OCI-LY1 (cell line): ENCODE measurements around the gene S100A14.

Experiments used
- H2AFZ ChIP-seq: fragments of 200-600 bp; sonication (generic), shearing (Covaris generic); 2 replicates; pipeline ENCODE4 v1.6.0; 2014; ENCODE audit warnings: antibody characterized with exemption, mild to moderate bottlenecking, low read length
- H3F3A ChIP-seq: fragments of 200-600 bp; sonication (generic), shearing (Covaris generic); 2 replicates; pipeline ENCODE4 v1.6.0; 2014; ENCODE audit warnings: mild to moderate bottlenecking, antibody characterized with exemption, low read length, moderate library complexity; ENCODE audit not compliant: insufficient read depth
- H3K27ac ChIP-seq: fragments of 200-600 bp; sonication (generic); 2 replicates; pipeline ENCODE4 v1.5.1; 2014; ENCODE audit warnings: low read length, mixed run types, mild to moderate bottlenecking, low read depth; ENCODE audit not compliant: poor library complexity, severe bottlenecking
- H3K27me3 ChIP-seq: fragments of 200-600 bp; sonication (generic); 2 replicates; pipeline ENCODE4 v1.6.0; 2014; ENCODE audit warnings: antibody characterized with exemption, mild to moderate bottlenecking, low read length, moderate library complexity; ENCODE audit not compliant: insufficient read depth
- H3K36me3 ChIP-seq: fragments of 200-600 bp; sonication (generic); 2 replicates; pipeline ENCODE4 v1.6.1; 2014; ENCODE audit warnings: mild to moderate bottlenecking, antibody characterized with exemption, low read length, moderate library complexity, mixed read lengths; ENCODE audit not compliant: insufficient read depth
- H3K4me1 ChIP-seq: fragments of 200-600 bp; sonication (generic); 2 replicates; pipeline ENCODE4 v1.5.1; 2014; ENCODE audit warnings: mild to moderate bottlenecking, low read length, moderate library complexity; ENCODE audit not compliant: insufficient read depth, severe bottlenecking
- H3K4me2 ChIP-seq: fragments of 200-600 bp; sonication (generic), shearing (Covaris generic); 2 replicates; pipeline ENCODE4 v1.6.1; 2014; ENCODE audit warnings: low read length
- H3K4me3 ChIP-seq: fragments of 200-600 bp; sonication (generic); 2 replicates; pipeline ENCODE4 v1.5.1; 2014; ENCODE audit warnings: low read length, low read depth, mild to moderate bottlenecking, mixed read lengths; ENCODE audit not compliant: poor library complexity, severe bottlenecking
- H3K79me2 ChIP-seq: fragments of 200-600 bp; shearing (Covaris generic); 2 replicates; pipeline ENCODE4 v1.6.1; 2016; ENCODE audit warnings: mixed run types, low read length, mixed read lengths; ENCODE audit not compliant: insufficient read depth
- H3K9ac ChIP-seq: fragments of 200-600 bp; sonication (generic), shearing (Covaris generic); 2 replicates; pipeline ENCODE4 v1.6.1; 2014; ENCODE audit warnings: mild to moderate bottlenecking, low read length, mixed read lengths
- H3K9me2 ChIP-seq: fragments of 200-600 bp; sonication (generic), shearing (Covaris generic); 2 replicates; pipeline ENCODE4 v1.6.1; 2014; ENCODE audit warnings: low read depth, mild to moderate bottlenecking, low read length, mixed read lengths
- H3K9me3 ChIP-seq: fragments of 200-600 bp; shearing (Covaris generic); 2 replicates; pipeline ENCODE4 v1.6.1; 2014; ENCODE audit warnings: low read length, mixed read lengths
- H4K20me1 ChIP-seq: fragments of 200-600 bp; sonication (generic), shearing (Covaris generic); 2 replicates; pipeline ENCODE4 v1.6.0; 2016; ENCODE audit warnings: mild to moderate bottlenecking, low read length; ENCODE audit not compliant: insufficient read depth
- CTCF ChIP-seq: fragments of 200-600 bp; sonication (generic), shearing (Covaris generic); IDR thresholded peaks from 2 replicates; pipeline ENCODE4 v1.5.1; 2017; ENCODE audit warnings: mild to moderate bottlenecking, antibody characterized with exemption, low read length, moderate library complexity, mixed read lengths
- EZH2 ChIP-seq: fragments of 200-600 bp; sonication (generic), shearing (Covaris generic); IDR thresholded peaks from 2 replicates; pipeline ENCODE4 v1.8.0; 2017; ENCODE audit warnings: borderline replicate concordance, mixed run types, mild to moderate bottlenecking, antibody characterized with exemption, low read length, moderate library complexity, mixed read lengths

The S100A14 gene

GRCh38 chr1:153624965-153625611, 9.0 kb upstream of the S100A14 start:
- Histone ChIP-seq H3K27ac (no peak overlapping the region), H3K9ac (no peak overlapping the region), H3F3A (no peaks in the 10 kb centered on the region), H4K20me1 (no peaks in the 10 kb centered on the region), H3K9me3 (no peaks in the 10 kb centered on the region), H3K9me2 (no peaks in the 10 kb centered on the region), H3K4me3 (no peak overlapping the region), H3K4me1 (peaks cover 24% of the 10 kb centered on the region), H3K36me3 (no peaks in the 10 kb centered on the region), H3K4me2 (no peak overlapping the region), H2AFZ (no peak overlapping the region), H3K79me2 (no peaks in the 10 kb centered on the region), H3K27me3 (no peaks in the 10 kb centered on the region)
- no peak for TF ChIP-seq CTCF
- no peak for TF ChIP-seq EZH2

- H2AFZ ChIP-seq: no peak overlapping the region
- TF ChIP-seq CTCF: no peak
- no peak for TF ChIP-seq EZH2
These were observed 7.0 kb upstream of the S100A14 start for GRCh38 chr1:153623101-153623500.

GRCh38 chr1:153619171-153619570, 3.0 kb upstream of the S100A14 start:
- TF ChIP-seq EZH2 (no peak), CTCF (no peak)
- no peaks in the 10 kb centered on the region; the same call in 1 of the 2 replicates for H3K36me3 ChIP-seq
- no peaks in the 10 kb centered on the region for H3F3A ChIP-seq
- H3K4me1 ChIP-seq: peaks cover 11% of the 10 kb centered on the region
- no peaks in the 10 kb centered on the region for H3K9me2 ChIP-seq
- H2AFZ ChIP-seq: no peak overlapping the region
- no peak overlapping the region for H3K9ac ChIP-seq
- H3K27me3 ChIP-seq: no peaks in the 10 kb centered on the region
- H3K4me3 ChIP-seq: no peak overlapping the region
- H3K27ac ChIP-seq: no peak overlapping the region
- H3K79me2 ChIP-seq: no peaks in the 10 kb centered on the region
- no peak overlapping the region for H3K4me2 ChIP-seq
- no peaks in the 10 kb centered on the region for H4K20me1 ChIP-seq
- H3K9me3 ChIP-seq: no peaks in the 10 kb centered on the region

More at GRCh38 chr1:153623101-153623500, 7.0 kb upstream of the S100A14 start:
- Histone ChIP-seq H4K20me1 (no peaks in the 10 kb centered on the region), H3K9ac (no peak overlapping the region), H3K27me3 (no peaks in the 10 kb centered on the region), H3K79me2 (no peaks in the 10 kb centered on the region), H3K4me3 (no peak overlapping the region), H3K4me2 (no peak overlapping the region), H3K36me3 (no peaks in the 10 kb centered on the region; the same call in 1 of the 2 replicates), H3K4me1 (peaks cover 24% of the 10 kb centered on the region), H3F3A (no peaks in the 10 kb centered on the region), H3K9me3 (no peaks in the 10 kb centered on the region), H3K27ac (no peak overlapping the region), H3K9me2 (no peaks in the 10 kb centered on the region)
